Thyroid gland (tissue), 4 donors: ENCODE results near the gene TECPR2.

Experiments
- CTCF ChIP-seq, 6 experiments: fragments of 200-600 bp in 3 of 6; fragments of 450-650 bp in 3 of 6; sonication (generic) in 3 of 6; IDR thresholded peaks; one replicate each; pipeline ENCODE4 v1.5.1; 2016 to 2019; ENCODE audit warnings: antibody characterized with exemption in 6 of 6, mild to moderate bottlenecking in 2 of 6, inconsistent platforms in 1 of 6, moderate library complexity in 1 of 6
- POLR2A ChIP-seq, 2 donors: fragments of 450-650 bp; IDR thresholded peaks; one replicate each; pipeline ENCODE4 v1.6.1; 2017; ENCODE audit warnings: antibody characterized with exemption in 2 of 2, mild to moderate bottlenecking in 2 of 2, moderate library complexity in 1 of 2

- TF ChIP-seq CTCF (IDR thresholded peaks at IDR 0.05) (no peak), POLR2A (IDR thresholded peaks at IDR 0.05) (no peak)
These were observed 10.4 kb downstream of the TECPR2 start for GRCh38 chr14:102373110-102373509.
